SK-N-MC (cell line): ENCODE measurements around the gene FAM181A.

ENCODE experiments used
- EZH2 ChIP-seq: fragments of 200-600 bp; sonication (generic); IDR thresholded peaks from one replicate; pipeline ENCODE4 v1.6.1; 2017; ENCODE audit warnings: antibody characterized with exemption
- FOXP2 ChIP-seq: optimal IDR thresholded peaks from 2 replicates; pipeline ENCODE3; 2011; ENCODE audit warnings: mild to moderate bottlenecking, moderate library complexity; ENCODE audit not compliant: insufficient read depth; ENCODE audit errors: extremely low read length, control extremely low read depth
- POLR2AphosphoS5 ChIP-seq: IDR thresholded peaks from 2 replicates; pipeline ENCODE4 v1.6.1; 2012; ENCODE audit warnings: mild to moderate bottlenecking, low read depth, low read length, borderline replicate concordance

GRCh38 chr14:93975791-93976476, 48.8 kb downstream of the FAM181A start:
- TF ChIP-seq EZH2 (no peak), POLR2AphosphoS5 (no peak), FOXP2 (no peak)
